ENCODE measurements around the gene RAE1.

Gene RAE1

DNA sequence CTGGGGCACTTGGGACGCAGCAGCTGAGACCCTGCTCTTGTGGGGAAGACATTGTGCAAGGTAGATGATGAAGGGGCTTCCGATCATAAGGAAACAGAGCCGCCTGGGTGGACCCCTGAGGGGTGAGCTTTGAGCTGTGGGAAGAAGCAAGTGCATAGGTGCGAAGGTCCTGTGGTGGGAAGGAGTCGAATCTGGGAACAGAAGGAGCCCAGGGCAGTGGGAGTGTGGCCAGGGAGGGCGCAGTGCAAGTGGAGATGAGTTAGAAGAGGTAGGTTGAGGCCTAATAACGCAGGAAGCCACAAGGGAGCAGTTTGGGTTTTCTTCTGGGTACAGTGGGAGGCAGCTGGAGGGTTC, 50.5 kb downstream of the RAE1 start:
- no peak for DNase-seq

- no peak for DNase-seq
Observed at GRCh38 chr20:57402206-57403125, 51.4 kb downstream of the RAE1 start.

- no peak for DNase-seq
Observed at GRCh38 chr20:57403216-57403615, 52.2 kb downstream of the RAE1 start.

DNA sequence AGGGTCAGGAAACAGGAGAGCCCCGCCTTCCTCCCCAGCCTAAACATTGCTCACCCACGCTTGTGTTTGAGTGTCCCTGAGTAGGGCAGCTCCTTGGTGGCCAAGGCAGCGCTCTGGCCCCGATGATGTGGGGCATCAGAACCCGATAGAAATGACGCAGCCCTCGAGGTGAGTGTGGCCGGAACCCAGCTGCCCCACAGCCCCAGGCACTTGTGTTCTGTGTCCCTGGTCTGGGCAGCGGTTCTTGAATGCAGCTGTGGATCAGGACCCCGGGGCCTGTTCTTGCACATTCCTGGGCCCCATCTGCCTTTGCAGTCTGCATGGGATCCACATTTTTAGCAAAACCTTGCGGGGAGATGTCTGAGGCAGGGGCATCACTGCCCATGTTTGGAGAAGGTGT, 53.0 kb downstream of the RAE1 start:
- DNase-seq, result no peak

DNA sequence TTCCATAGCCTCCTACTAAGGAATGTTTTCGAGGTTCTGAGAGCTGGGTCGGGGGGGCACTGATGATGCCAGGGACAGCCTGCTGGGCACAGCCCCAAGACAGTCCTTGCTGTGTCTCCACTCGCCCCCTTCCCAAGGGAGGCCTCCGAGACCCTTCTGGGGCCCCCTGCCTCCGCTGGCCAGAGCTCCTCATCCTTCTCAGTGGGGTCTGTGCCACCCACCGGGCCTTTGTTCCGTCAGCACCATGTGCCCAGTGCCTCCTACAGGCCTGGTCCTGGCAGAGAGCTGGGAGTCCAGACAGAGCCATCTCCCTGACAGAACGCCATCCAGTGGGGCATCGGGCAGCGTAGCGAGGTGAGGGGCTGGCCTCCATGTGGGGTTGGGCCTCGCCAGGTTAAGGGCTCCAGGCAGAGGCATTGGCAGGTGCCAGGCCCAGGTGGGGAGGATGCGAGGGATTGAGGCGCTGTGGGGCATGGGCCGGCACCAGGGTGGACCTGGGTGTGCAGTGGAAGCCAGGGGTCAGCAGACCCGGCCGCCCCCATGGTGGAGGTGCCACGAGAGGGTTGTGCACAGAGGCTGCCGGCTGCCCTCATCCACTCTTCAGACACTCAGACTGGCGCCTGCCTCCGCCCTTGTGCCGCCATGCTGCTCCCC, 53.5 kb downstream of the RAE1 start:
- no peak for DNase-seq

DNA sequence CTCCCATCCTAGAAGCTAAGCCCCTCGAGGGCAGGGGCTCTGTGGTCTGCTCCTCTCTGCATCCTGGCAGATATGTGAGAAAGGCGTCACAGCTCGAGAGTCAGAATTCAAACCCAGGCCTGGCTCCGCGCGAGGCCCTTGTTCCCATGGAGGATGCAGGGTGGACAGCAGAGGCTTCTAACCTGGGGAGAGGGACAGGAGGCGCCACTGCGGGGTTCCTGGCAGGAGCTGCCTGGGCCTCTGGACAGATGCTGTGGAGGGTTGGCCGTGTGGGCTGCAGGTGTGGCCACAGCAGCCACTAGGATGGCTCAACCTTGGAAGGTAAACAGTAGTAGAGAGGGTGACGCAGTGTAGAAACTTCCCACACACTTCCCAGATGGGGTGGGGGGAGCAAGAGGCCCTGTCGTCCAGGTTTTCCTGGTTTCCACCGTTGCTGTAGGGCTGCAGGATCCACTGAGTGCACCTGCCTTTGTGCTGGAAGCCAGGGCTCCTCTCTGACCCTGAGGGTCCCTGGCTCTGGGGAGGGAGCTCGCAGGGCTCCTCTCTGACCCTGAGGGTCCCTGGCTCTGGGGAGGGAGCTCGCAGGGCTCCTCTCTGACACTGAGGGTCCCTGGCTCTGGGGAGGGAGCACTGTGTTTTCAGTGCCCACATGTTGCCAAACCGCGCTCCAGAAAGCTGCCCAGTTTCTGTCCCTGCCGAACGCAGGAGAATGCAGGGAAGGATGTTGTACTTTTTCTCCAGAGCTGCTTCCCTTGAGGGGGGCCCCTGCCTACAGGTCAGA, 54.4 kb downstream of the RAE1 start:
- no peak for DNase-seq

DNA sequence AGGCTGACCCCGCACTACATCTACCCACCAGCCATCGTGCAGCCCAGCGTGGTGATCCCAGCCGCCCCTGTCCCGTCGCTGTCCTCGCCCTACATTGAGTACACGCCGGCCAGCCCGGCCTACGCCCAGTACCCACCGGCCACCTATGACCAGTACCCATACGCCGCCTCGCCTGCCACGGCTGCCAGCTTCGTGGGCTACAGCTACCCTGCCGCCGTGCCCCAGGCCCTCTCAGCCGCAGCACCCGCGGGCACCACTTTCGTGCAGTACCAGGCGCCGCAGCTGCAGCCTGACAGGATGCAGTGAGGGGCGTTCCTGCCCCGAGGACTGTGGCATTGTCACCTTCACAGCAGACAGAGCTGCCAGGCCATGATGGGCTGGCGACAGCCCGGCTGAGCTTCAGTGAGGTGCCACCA, 56.5 kb downstream of the RAE1 start:
- no peak for DNase-seq

GRCh38 chr20:57408131-57408530, 57.1 kb downstream of the RAE1 start:
- no peak for DNase-seq

GRCh38 chr20:57408536-57409233, 57.6 kb downstream of the RAE1 start:
- DNase-seq, result no peak

GRCh38 chr20:57409316-57409671, 58.2 kb downstream of the RAE1 start:
- no peak for DNase-seq

DNA sequence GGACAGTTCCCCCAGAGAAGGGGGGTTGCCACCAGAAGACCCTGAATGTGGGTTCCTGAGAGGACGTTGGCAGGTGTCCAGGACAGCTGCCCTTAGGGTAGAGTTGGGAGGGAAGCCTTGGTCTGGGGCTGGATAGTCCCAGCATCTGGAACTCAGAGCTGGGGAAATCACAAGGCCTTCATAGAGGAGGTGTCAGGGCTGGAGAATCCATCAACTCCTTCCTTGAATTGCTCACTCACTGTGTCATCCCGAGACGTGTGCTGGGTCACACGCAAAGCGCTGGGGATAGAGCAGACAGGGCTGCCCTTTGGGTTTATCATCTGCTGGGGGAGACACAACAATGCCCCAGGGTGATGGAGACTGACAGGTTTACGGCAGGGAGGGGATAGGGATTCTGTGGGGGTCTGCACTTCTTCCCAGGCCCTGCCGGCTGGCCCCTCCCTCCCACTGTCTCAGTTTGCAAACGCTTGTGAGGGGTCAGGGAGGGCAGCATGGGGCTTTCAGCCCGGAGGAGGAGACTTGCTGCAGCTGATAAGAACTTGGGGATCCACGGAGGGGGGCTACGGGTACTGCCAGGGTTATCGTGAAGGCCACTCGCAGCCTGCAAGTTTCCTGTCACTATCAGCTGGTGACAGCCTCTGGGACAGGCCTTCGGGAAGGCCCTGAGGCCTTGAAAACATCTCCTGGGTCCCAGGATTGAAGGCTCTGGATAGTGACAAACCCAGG, 58.8 kb downstream of the RAE1 start:
- no peak for DNase-seq

DNA sequence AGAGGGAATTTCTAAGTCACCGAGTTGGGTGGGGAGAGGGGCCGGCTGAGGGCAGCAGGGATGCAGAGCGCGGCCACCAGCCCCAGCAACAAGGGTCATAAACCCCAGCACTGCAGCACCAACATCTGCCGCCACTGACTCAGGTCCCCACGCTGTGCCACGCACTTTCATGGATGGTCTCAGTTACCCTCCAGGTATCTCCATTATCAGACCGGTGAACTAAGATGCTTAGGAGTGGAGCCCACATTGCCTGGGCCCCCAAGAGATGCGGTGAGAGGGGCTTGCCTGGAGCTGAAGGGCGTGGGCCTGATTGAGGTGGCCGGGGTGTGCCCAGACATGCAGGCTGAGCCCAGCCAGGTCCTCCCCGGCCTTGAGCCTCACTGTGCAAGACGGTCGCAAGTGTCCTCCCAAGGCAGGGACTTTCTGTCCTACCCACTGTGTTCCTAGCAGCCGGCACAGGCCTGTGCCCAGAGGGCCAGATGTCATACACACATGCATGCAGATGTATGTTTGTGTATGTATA, 59.4 kb downstream of the RAE1 start:
- DNase-seq, result no peak

- DNase-seq, result no peak
Observed at GRCh38 chr20:57410924-57411323, 59.9 kb downstream of the RAE1 start.

GRCh38 chr20:57411406-57412283, 60.6 kb downstream of the RAE1 start:
- DNase-seq, result no peak

DNA sequence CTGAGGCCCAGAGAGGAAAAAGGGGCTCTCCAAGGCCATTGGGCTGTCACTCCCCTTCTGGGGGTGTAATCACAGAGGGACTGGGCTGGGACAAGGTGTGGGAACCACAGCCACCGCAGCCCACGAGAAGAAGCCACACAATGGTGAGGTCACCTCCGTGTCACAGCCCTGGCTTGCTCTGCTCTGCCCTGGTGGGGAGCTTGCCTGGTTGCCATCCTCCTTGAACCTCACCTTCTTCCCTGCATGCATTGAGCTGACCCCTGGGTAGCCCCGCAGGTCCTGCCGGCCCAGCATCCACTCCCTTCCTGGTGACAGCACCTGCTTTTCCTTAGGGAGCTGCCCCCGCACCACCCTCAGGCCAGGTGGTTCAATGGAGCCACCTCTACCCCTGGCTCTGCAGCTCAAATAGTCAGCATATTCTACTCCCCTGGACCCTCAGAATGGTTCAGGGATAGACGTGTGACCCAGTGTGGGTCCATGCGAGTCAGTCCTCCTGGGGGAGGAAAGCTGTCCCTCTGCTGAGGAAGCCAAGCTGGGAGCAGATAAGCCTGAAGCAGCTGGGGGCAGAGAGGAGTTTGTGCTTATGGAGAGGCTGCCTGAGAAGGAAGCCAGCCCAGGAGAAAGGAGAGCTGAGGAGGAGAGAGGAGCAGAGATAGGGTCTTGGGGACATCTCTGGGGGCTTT, 61.4 kb downstream of the RAE1 start:
- DNase-seq, result no peak

GRCh38 chr20:57413986-57414385, 62.9 kb downstream of the RAE1 start:
- DNase-seq, result no peak

DNA sequence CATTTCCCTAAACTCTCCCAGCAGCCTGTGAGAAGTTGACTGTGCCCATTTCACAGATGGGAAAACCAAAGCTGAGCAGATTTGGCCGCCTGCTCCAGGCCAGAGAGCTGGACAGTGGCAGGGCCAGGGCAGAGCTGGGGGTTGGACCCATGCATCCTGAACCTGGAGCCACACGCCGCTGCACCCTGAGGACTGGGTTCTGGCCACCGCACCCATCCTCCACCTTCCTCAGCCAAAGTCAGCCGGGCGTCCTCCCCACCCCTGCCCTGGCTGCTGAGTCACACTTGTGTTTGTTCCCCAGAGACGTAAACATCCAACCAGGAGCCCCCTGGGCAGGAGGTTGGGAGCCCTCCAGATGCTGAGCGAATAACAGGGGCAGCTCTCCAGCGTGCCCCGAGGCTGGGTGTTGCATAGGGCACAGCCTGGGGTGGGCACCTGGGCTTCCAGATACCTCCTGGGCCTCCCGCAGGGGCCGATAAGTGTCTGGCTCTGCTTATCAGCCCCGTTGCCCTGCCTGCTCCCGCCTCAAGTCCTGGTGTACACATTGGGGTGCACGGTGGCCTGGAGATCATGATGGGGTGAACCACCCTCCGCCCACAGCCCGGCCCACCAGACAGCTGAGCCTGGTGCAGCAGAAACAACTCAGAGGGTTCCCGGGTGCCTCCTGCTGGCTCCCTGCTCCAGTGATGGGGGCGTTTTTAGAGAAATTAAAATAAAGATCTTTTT, 64.0 kb downstream of the RAE1 start:
- DNase-seq, result no peak

DNA sequence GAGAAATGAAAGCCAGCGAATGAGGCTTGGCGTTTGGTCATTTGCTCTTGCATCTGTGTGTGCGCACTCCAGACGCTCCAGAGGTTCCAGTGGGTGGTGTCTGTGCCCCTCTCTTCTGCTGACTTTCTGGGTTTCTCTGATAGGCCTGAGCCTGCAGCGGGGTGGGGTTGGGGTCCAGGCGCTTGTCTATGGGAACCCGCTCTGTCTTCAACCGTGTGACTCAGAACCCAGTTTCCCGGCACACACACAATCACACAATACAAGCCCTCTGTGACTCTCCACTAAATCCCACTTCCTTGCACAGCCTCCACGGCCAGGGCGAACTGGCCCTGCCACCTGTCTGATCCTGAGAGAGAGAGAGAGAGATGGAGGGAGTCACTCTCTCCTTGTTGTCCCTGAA, 64.7 kb downstream of the RAE1 start:
- no peak for DNase-seq

- no peak for DNase-seq
Observed at GRCh38 chr20:57416296-57417022, 65.4 kb downstream of the RAE1 start.

Measured in CD4-positive, alpha-beta T cell treated with Interferon gamma for 1 hour (primary cell).